H9 (cell line): ENCODE measurements around the gene CDK11A. TPM values are rescaled to one million over a fixed set of nuclear protein-coding genes. Genes with fewer than 3 reads are reported as not detected.

ENCODE experiments used
- DNase-seq: peaks from one replicate; pipeline ENCODE4 v3.0.0-alpha.2; 2017
- H2AFZ ChIP-seq: one replicate; pipeline ENCODE4 v1.6.1; 2013; ENCODE audit warnings: mild to moderate bottlenecking, low read length, control low read depth, moderate library complexity
- H2AK5ac ChIP-seq: 2 replicates; pipeline ENCODE4 v1.6.1; 2013; ENCODE audit warnings: low read length, control low read depth, mixed read lengths; ENCODE audit not compliant: insufficient read length
- H2BK120ac ChIP-seq: one replicate; pipeline ENCODE4 v1.6.1; 2013; ENCODE audit warnings: low read depth, mild to moderate bottlenecking, low read length, control low read depth, inconsistent platforms; ENCODE audit not compliant: poor library complexity, severe bottlenecking
- H2BK12ac ChIP-seq: 2 replicates; pipeline ENCODE4 v1.6.1; 2013; ENCODE audit warnings: low read length, control low read depth, mixed read lengths, low read depth; ENCODE audit not compliant: insufficient read length
- H2BK15ac ChIP-seq: 2 replicates; pipeline ENCODE4 v1.6.1; 2013; ENCODE audit warnings: low read depth, low read length, control low read depth
- H2BK20ac ChIP-seq: one replicate; pipeline ENCODE4 v1.6.1; 2013; ENCODE audit warnings: low read depth, mild to moderate bottlenecking, low read length, control low read depth, inconsistent platforms; ENCODE audit not compliant: poor library complexity, severe bottlenecking
- H2BK5ac ChIP-seq: 2 replicates; pipeline ENCODE4 v1.6.1; 2013; ENCODE audit warnings: low read length, control low read depth, mixed read lengths; ENCODE audit not compliant: insufficient read length
- H3K14ac ChIP-seq: 2 replicates; pipeline ENCODE4 v1.6.1; 2013; ENCODE audit warnings: low read length, control low read depth; ENCODE audit not compliant: insufficient read depth
- H3K18ac ChIP-seq: 2 replicates; pipeline ENCODE4 v1.6.1; 2013; ENCODE audit warnings: low read depth, mild to moderate bottlenecking, mixed read lengths, low read length, control low read depth; ENCODE audit not compliant: insufficient read length
- H3K23ac ChIP-seq: 2 replicates; pipeline ENCODE4 v1.6.1; 2013; ENCODE audit warnings: low read length, control low read depth, mixed read lengths, low read depth; ENCODE audit not compliant: insufficient read length
- H3K23me2 ChIP-seq: 2 replicates; pipeline ENCODE4 v1.6.1; 2013; ENCODE audit warnings: low read depth, mild to moderate bottlenecking, mixed read lengths, low read length, control low read depth; ENCODE audit not compliant: insufficient read length, poor library complexity, severe bottlenecking
- H3K27ac ChIP-seq: 2 replicates; pipeline ENCODE4 v1.5.1; 2013; ENCODE audit warnings: low read length, control low read depth, mixed read lengths, low read depth; ENCODE audit not compliant: insufficient read length
- H3K27me3 ChIP-seq: 2 replicates; pipeline ENCODE4 v1.6.1; 2013; ENCODE audit warnings: low read length, control low read depth, inconsistent platforms; ENCODE audit not compliant: insufficient read depth
- H3K4ac ChIP-seq: 2 replicates; pipeline ENCODE4 v1.6.1; 2013; ENCODE audit warnings: low read depth, mild to moderate bottlenecking, control low read depth, inconsistent platforms, low read length, moderate library complexity
- H3K4me1 ChIP-seq: 2 replicates; pipeline ENCODE4 v1.6.1; 2013; ENCODE audit warnings: low read length, control low read depth, inconsistent platforms; ENCODE audit not compliant: insufficient read depth
- H3K4me2 ChIP-seq: 2 replicates; pipeline ENCODE4 v1.6.1; 2013; ENCODE audit warnings: low read length, control low read depth, mixed read lengths; ENCODE audit not compliant: insufficient read length, insufficient read depth
- H3K56ac ChIP-seq: 2 replicates; pipeline ENCODE4 v1.6.1; 2013; ENCODE audit warnings: low read depth, mild to moderate bottlenecking, mixed read lengths, low read length, control low read depth; ENCODE audit not compliant: insufficient read length
- H3K79me1 ChIP-seq: 2 replicates; pipeline ENCODE4 v1.6.1; 2013; ENCODE audit warnings: low read depth, mild to moderate bottlenecking, moderate library complexity, low read length, control low read depth, inconsistent platforms; ENCODE audit not compliant: insufficient read depth, poor library complexity, severe bottlenecking
- H3K79me2 ChIP-seq: 2 replicates; pipeline ENCODE4 v1.6.1; 2013; ENCODE audit warnings: low read length, control low read depth, inconsistent platforms; ENCODE audit not compliant: insufficient read depth
- H3K9ac ChIP-seq: 2 replicates; pipeline ENCODE4 v1.6.1; 2013; ENCODE audit warnings: low read length, control low read depth, mixed read lengths; ENCODE audit not compliant: insufficient read length; ENCODE audit errors: extremely low read depth
- H3K9me3 ChIP-seq: one replicate; pipeline ENCODE4 v1.6.1; 2013; ENCODE audit warnings: low read depth, low read length, inconsistent platforms; ENCODE audit not compliant: control insufficient read depth
- H3T11ph ChIP-seq: one replicate; pipeline ENCODE4 v1.6.1; 2013; ENCODE audit warnings: mild to moderate bottlenecking, low read length, control low read depth, inconsistent platforms
- H4K20me1 ChIP-seq: one replicate; pipeline ENCODE4 v1.6.1; 2013; ENCODE audit not compliant: control insufficient read depth, insufficient read length, insufficient read depth
- H4K5ac ChIP-seq: 2 replicates; pipeline ENCODE4 v1.6.1; 2013; ENCODE audit warnings: low read depth, mild to moderate bottlenecking, mixed read lengths, low read length, control low read depth; ENCODE audit not compliant: insufficient read length
- H4K8ac ChIP-seq: replicated peaks from 2 replicates; pipeline ENCODE4 v1.6.1; 2013; ENCODE audit warnings: low read length, control low read depth, mixed read lengths, low read depth; ENCODE audit not compliant: insufficient read length
- H4K91ac ChIP-seq: 2 replicates; pipeline ENCODE4 v1.6.1; 2013; ENCODE audit warnings: low read depth, mild to moderate bottlenecking, moderate library complexity, mixed read lengths, low read length, control low read depth; ENCODE audit not compliant: insufficient read length
- H3K27ac Mint-ChIP-seq, 3 experiments: 2 replicates in 2 of 3; 3 replicates in 1 of 3; pipeline ENCODE4 v1.8.0; 2020 to 2021; ENCODE audit warnings: mixed read lengths in 3 of 3, mild to moderate bottlenecking in 1 of 3, moderate library complexity in 1 of 3
- H3K27me3 Mint-ChIP-seq: 2 replicates; pipeline ENCODE4 v1.8.0; 2021; ENCODE audit warnings: low read depth, mild to moderate bottlenecking, moderate library complexity, mixed read lengths
- H3K36me3 Mint-ChIP-seq, 3 experiments: 2 replicates in 2 of 3; 3 replicates in 1 of 3; pipeline ENCODE4 v1.8.0; 2020 to 2021; ENCODE audit warnings: low read depth in 3 of 3, mixed read lengths in 3 of 3; ENCODE audit not compliant: insufficient read depth in 1 of 3
- H3K4me1 Mint-ChIP-seq, 2 experiments: 2 replicates each; pipeline ENCODE4 v1.8.0; 2020; ENCODE audit warnings: mixed read lengths in 2 of 2
- H3K4me3 Mint-ChIP-seq, 2 experiments: 2 replicates in 1 of 2; 3 replicates in 1 of 2; pipeline ENCODE4 v1.8.0; 2020 to 2021; ENCODE audit warnings: mild to moderate bottlenecking in 2 of 2, mixed read lengths in 2 of 2, moderate library complexity in 1 of 2
- H3K9me3 Mint-ChIP-seq, 2 experiments: 2 replicates in 1 of 2; 3 replicates in 1 of 2; pipeline ENCODE4 v1.8.0; 2020; ENCODE audit warnings: mild to moderate bottlenecking in 2 of 2, mixed read lengths in 2 of 2, moderate library complexity in 1 of 2
- CTCF ChIP-seq: fragments of 200-600 bp; sonication (generic); conservative IDR thresholded peaks from 3 replicates; pipeline ENCODE4 v1.8.0; 2021; ENCODE audit warnings: antibody characterized with exemption, mild to moderate bottlenecking
- WGBS: extraction: QIAGEN DNeasy Blood & Tissue Kit; methylation state at CpG from one replicate; pipeline ENCODE4 v1.1.7; 2013; ENCODE audit warnings: missing lambda C conversion rate, low lambda C conversion rate, mixed read lengths; ENCODE audit not compliant: insufficient read length; ENCODE audit errors: extremely low coverage; 5-methylcytosine and 5-hydroxymethylcytosine counted together
- total RNA-seq: library from RNA; stranded (reverse); gene quantifications from 2 replicates; pipeline ENCODE4 v1.2.1, GENCODE V29; 2021

CDK11A gene
- total RNA-seq, 1 experiment from 2014 or later: 49.5 TPM

- Histone ChIP-seq H3K23ac (no peak overlapping the region), H2BK5ac (no peak overlapping the region), H3K27me3 (no peaks in the 10 kb centered on the region), H3K4me1 (no peaks in the 10 kb centered on the region), H3K27ac (no peak overlapping the region), H3T11ph (no peak overlapping the region), H2BK20ac (no peak overlapping the region), H2BK15ac (no peak overlapping the region), H3K14ac (no peak overlapping the region), H2BK12ac (no peak overlapping the region), H3K79me2 (peaks cover 18% of the 10 kb centered on the region; the same call in 1 of the 2 replicates), H4K5ac (no peak overlapping the region), H2AK5ac (no peak overlapping the region), H3K9ac (no peak overlapping the region), H4K8ac (no peak overlapping the region), H2AFZ (no peak overlapping the region), H3K4ac (no peak overlapping the region), H3K9me3 (peaks cover 4% of the 10 kb centered on the region), H4K91ac (no peak overlapping the region), H3K56ac (no peak overlapping the region), H2BK120ac (no peak overlapping the region), H3K18ac (no peak overlapping the region), H3K23me2 (no peaks in the 10 kb centered on the region), H3K4me2 (no peak overlapping the region), H3K79me1 (peaks cover 26% of the 10 kb centered on the region), H4K20me1 (no peaks in the 10 kb centered on the region)
- Mint-ChIP-seq H3K9me3 (peaks cover 18 to 21% of the 10 kb centered on the region in 2 experiments), H3K27me3 (no peaks in the 10 kb centered on the region), H3K4me1 (no peaks in the 10 kb centered on the region), H3K36me3 (peaks cover 41 to 71% (median 68%) of the 10 kb centered on the region in 3 experiments), H3K4me3 (no peak overlapping the region), H3K27ac (peak overlapping the region in 1 of 3 experiments; percentile 18; a peak in 2 of 7 replicates)
- DNase-seq: no peak
- no CpG with 5 or more reads among the region's 7 CpGs for WGBS
- TF ChIP-seq CTCF: no peak
Measured at GRCh38 chr1:1768249-1768992, 44.3 kb upstream of the CDK11A start.
